KOPT-K1 (cell line): ENCODE measurements around the gene EML6.

ENCODE experiments used
- H3K27ac ChIP-seq: fragments of 200-600 bp; sonication (generic); 2 replicates; pipeline ENCODE4 v1.5.1; 2016; ENCODE audit warnings: antibody characterized with exemption, mild to moderate bottlenecking, low read depth, low read length; ENCODE audit not compliant: poor library complexity, severe bottlenecking
- H3K36me3 ChIP-seq: fragments of 200-600 bp; sonication (generic); 2 replicates; pipeline ENCODE4 v1.5.1; 2017; ENCODE audit warnings: antibody characterized with exemption, mild to moderate bottlenecking, low read length, moderate library complexity; ENCODE audit not compliant: insufficient read depth
- H3K9me3 ChIP-seq: fragments of 200-600 bp; sonication (generic); 2 replicates; pipeline ENCODE4 v1.5.1; 2017; ENCODE audit warnings: antibody characterized with exemption, low read length, mild to moderate bottlenecking; ENCODE audit not compliant: insufficient read depth, poor library complexity, severe bottlenecking

The EML6 gene

DNA sequence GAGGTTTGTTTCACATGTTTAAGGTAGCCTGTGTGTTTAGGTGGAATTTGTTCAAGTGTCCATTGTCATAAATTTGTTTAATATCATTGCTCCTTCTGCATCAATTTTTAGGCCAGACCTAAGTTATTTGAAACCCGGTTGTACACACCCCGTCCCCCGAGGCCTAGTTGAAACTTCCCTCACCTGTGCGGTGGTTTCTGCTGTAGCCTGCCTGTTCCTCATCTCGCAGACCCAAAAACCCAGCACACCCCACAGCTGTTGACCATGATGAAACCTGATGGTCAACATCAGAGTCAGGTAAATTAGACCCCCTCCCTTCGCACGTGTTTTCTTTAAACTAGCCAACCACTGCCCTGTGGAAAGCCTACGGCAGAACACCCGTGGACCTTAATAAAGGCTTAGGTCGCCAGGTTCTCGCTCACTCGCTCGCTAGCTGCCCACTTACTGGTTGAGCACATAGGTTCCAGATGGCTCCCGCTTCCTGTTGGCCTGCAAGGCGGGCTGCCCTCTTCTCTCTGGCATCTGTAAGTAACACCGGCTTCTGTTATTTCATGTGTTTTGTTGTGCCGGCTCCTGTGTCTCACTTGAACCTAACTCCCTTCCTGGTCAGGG lies 64.4 kb downstream of the EML6 start:
- H3K9me3 ChIP-seq, result no peaks in the 10 kb centered on the region
- no peak overlapping the region for H3K27ac ChIP-seq
- H3K36me3 ChIP-seq, result no peaks in the 10 kb centered on the region

DNA sequence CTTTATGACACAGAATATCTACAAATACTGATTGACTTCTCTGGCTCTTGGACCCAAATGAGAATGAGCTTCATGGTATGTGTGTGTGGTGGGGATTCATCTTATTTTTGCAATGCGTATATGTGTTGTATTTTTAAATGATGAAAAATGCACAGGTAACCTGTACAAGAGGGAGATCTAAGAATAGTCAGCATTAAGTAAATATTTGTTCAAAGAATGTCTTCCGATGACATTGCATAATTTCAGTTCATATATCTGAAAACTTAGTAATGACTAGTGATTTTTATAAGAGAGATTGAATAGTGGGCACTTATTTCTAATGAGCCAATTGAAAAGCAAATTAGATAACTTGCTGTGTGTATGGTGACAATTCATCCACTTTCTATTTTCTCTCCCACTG lies 66.4 kb downstream of the EML6 start:
- Histone ChIP-seq H3K36me3 (no peaks in the 10 kb centered on the region), H3K9me3 (no peaks in the 10 kb centered on the region), H3K27ac (no peak overlapping the region)

DNA sequence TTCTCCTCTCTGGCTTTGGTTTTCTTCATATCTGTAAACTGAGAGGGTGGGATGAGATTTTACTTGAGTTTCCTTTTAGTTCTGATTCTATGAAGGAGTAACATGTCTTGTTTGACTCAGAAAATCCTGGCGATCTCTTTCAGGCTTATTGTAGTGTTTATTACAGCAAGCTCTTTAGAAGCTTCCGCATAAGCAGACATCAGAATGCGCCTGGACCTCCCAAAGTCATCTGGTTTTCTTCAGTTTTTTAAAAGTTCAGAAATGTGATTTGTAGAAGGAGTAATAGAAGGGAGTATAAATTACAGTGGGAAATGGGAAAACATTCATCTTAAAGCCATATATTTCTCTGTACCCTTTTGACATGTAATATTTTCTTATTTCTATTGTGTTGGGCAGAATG lies 68.4 kb downstream of the EML6 start:
- H3K27ac ChIP-seq, result no peak overlapping the region
- H3K9me3 ChIP-seq, result no peaks in the 10 kb centered on the region
- no peaks in the 10 kb centered on the region for H3K36me3 ChIP-seq

DNA sequence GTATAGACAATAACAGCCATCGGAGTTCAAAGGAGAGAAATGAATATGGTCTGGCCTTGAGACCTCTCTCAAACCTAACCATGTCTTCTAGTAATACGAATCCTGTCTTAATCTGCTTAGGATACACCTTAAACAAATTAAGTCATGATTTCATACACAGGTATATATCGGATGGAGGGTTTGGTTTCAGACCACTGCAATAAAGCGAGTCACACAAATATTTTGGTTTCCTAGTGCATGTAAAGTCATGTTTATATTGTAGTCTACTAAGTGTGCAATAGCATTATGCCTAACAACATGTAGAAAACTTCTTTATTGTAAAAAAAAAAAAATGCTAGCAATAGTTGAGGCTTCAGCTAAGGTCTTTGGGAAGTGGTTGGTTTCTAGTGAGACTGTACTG lies 73.8 kb downstream of the EML6 start:
- Histone ChIP-seq H3K9me3 (no peaks in the 10 kb centered on the region), H3K36me3 (no peaks in the 10 kb centered on the region), H3K27ac (no peak overlapping the region)

DNA sequence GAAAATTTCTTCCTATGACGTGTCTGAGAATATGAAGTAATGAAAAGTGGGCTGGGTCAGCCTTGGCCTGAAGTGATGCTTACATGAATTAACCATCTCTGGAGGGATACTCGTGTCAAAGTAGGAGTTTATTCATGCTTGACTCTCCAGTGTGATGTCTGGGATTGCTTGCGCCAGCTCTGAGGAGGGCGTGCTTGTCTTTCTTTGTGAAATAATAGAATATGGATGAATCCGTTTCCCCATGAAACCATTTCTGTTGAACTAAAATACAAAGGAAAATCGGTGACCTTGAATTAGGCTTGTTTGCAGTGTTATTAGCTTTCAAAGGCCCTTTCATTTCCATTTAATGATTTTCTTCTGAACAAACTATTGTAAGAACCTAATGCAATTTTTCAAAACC lies 77.9 kb downstream of the EML6 start:
- Histone ChIP-seq H3K27ac (no peak overlapping the region), H3K36me3 (no peaks in the 10 kb centered on the region), H3K9me3 (peaks cover 8% of the 10 kb centered on the region)

DNA sequence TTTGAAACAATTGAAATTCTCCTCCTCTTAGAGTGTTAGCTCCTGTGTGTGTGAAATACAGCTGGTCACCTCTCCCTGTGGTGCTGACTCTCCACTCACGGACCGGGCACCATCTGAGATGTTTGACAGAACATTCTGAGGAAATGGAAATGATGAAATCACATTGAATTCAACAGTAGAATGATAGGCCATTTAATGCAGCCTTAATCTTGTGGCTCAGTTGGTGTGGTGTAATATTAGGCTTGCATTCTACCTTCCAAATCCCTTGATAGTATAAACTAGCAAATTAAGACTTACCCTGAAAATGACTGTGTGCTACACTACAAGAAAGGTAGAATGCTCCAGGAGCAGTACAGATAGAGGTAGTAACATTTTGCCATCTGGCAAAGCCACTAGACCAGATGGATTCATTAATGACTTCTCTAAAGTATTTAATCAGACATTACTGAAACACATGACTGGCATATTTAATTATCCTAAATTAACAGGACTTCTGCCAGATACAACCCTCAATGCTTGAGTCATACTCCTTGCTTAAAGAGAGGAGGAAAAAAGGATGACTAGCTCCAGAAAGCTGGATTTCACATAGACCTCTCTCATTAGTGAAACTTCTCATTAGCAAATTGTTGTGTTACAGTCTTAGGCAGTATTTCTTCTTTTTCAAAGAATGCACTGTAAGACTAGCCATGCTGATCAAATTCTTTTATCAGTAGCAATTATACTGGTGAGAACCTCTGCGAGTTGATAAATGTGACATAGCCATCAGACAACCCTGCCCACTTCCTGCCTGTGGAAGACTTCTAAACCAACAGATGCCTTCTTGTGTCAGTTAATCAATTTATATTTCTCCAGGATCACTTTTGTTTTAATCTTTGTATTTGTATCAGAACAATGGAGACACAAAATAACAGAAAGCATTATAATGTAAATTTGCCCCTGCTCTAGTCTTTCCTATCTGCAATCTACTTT lies 80.6 kb downstream of the EML6 start:
- Histone ChIP-seq H3K9me3 (peaks cover 8% of the 10 kb centered on the region), H3K36me3 (no peaks in the 10 kb centered on the region), H3K27ac (no peak overlapping the region)

DNA sequence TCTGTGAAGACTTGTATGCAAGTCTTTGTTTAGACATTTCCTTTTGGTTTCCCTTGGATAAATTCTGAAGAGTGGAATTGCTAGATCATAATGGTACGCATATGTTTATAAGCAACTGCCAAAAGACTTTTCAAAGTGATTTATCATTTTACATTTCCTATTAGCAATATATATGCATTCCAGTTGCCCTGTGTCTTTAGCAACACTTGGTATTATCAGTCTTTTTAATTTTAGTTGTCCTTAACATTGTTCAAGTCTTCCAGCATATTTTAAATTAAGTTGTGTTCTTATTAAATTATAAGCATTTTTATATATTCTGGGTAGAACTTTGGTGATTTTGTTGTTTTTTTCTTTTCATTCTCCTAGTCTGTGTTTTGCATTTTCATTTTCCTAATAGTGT lies 81.8 kb downstream of the EML6 start:
- peaks cover 8% of the 10 kb centered on the region for H3K9me3 ChIP-seq
- no peaks in the 10 kb centered on the region for H3K36me3 ChIP-seq
- H3K27ac ChIP-seq, result no peak overlapping the region

DNA sequence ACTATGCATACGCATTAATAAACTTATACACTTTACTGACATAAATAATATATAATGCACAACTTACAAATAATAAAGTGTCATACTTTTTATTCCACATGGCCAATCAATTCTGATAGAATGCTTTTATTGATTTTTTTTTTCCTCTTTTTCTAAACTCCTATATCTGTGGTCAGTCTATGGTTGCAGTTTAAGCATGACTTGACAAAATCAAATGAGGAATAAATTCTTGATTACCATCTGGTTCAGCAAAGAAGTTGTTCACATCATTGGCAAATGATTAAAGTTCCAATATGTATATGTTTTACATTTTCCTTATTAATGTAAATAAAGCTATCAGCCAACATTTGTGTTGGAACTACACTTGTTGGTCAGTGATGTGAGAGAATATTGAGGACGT lies 83.5 kb downstream of the EML6 start:
- Histone ChIP-seq H3K27ac (no peak overlapping the region), H3K36me3 (no peaks in the 10 kb centered on the region), H3K9me3 (peaks cover 8% of the 10 kb centered on the region)

DNA sequence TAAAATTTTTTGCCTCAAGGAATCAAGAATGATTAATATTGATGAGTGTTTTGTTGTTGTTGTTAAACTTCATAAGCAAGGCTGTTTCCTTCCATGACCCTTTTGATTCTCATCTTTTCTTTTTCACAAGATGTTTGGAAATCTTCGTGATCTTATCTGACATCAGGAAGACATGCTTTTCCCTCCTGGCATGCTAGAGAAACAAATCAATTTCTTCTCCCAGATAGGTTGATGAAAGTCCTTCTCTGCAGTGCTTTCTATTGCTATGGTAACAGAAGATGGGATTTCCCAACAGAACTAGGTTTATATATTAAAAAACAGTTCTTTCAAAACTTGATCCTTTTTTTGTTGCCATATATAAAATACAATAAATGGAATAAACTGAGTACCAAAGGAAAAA lies 85.2 kb downstream of the EML6 start:
- Histone ChIP-seq H3K27ac (no peak overlapping the region), H3K36me3 (no peaks in the 10 kb centered on the region), H3K9me3 (peaks cover 8% of the 10 kb centered on the region)

DNA sequence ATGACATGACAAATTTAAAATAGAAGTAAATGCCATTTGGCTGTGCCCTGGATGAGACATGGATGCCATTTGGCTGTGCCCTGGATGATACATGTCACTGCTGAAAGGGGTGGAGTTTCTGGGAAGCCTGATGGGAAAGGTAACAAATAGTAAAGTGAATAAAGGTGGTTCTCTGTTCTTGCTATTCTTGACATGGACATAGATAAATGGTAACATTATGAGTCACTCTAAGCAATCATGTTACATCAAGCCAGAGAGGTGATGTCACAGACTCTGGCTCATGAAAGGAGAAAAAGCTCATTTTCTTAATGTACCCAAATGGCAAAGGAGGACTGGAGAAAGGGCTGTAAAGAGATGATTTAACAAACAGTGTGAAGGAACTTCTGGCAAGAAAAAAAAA lies 86.4 kb downstream of the EML6 start:
- Histone ChIP-seq H3K27ac (no peak overlapping the region), H3K36me3 (no peaks in the 10 kb centered on the region), H3K9me3 (peaks cover 8% of the 10 kb centered on the region)

DNA sequence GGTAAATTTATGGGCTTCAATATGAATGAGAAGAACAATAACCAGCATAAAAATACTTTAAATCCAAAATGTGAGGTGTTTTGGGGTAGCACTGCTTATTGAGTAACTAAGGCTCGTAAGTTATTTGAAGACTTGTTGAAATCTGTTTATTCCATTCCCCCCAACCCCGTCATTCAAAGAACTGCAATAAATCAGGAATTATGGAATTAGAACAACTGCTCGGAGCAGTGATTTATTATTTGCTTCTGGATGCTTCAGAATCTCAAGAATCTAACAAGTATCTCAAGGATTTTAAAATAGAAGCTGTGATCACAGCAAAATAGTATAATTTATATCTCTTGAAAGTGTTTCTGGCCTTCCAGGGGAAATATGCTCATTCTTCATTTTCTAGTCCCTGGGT lies 86.8 kb downstream of the EML6 start:
- H3K36me3 ChIP-seq, result no peaks in the 10 kb centered on the region
- H3K27ac ChIP-seq, result no peak overlapping the region

DNA sequence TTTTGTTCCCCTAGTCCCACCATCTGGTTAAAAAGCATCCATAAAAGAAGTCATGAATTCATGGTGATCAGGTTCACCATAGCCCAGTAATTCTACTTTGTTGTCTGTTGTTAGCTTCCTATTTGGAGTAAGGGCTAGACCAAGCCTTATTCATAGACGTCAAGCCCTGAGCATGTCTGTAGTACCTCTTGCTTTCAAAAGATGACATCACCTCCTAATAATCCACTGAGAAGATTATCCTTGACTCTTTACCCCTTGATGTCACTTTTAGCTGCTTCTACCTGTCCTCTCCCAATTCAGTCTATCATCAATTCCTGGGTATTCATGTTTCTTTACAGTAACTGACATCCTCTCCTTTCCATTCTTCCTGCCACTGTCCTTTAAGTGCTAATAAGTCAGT lies 90.1 kb downstream of the EML6 start:
- Histone ChIP-seq H3K9me3 (no peaks in the 10 kb centered on the region), H3K36me3 (no peaks in the 10 kb centered on the region), H3K27ac (no peak overlapping the region)

More for the DNA sequence above, 86.8 kb downstream of the EML6 start:
- H3K9me3 ChIP-seq, result peaks cover 4% of the 10 kb centered on the region

DNA sequence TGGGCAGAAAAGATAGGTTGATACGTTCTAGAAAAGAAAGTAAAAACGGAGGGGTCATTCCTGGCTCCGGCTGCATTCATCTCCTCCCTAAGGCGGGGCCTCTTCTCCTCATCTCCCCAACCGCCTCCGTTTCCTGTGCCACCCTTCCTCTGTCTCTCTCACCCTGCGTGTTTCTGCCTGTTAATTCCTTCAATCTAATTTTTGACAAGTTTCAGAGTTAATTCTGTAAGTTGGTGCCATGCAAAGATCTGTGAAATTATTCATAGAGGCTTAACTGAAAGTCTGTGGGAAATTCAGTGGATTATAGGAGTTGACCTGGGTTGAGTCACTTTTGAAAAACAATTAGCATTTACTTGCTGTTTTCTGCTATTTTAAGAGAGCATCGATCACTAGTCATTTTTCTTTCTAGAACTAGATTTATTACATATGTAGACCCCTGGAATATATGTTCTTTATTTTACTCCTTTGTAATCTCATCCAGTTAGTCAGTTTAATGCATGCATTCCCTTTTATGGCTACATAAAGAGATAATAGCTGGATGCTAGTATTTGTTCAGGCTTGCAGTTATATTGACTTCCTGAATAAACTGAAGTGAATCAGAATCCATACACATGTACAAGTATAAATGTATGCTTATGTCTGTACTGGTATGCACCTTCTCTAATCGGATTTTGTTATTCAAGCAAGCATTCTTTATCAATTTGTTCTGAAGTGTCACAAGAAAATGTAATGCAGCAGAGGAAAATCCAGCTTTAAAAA lies 91.1 kb downstream of the EML6 start:
- Histone ChIP-seq H3K27ac (no peak overlapping the region), H3K9me3 (no peaks in the 10 kb centered on the region), H3K36me3 (no peaks in the 10 kb centered on the region)

DNA sequence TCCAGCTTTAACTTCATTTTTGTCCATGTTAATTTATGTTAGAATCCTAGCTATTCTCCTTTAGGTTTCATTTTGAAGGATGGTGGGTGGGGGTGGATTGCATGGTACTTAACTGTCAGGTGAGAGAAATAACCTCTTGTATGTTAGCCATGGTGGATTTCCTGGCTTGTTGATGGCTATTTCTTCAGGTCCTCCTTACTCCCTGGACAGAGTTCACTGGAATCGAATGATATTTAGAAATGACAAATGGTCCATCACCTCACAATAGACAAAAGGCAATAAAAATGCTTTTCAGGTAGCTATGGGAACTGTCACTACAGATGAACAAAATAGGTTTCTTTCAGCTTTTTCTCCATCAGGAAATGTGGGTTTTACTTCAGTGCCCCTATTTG lies 91.7 kb downstream of the EML6 start:
- Histone ChIP-seq H3K36me3 (no peaks in the 10 kb centered on the region), H3K27ac (no peak overlapping the region), H3K9me3 (no peaks in the 10 kb centered on the region)

DNA sequence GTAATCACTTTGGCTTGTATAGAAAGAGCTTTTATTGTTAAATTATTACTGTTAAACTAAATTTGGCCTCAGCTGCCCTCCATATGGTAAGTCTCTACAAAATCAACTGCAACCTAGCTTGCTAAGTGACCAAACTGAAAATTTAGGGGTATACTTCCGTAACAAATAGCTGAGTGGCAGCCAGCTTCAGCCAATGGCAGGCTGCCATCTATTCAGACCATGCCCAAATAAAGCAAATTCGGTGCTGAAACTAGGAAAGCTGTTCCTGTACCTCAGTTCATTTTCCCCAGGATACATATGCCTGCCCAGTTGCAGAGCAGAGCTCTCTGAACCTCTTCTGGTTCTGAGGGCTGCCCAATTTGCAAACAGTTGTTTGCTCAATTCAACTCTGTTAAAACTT lies 94.8 kb downstream of the EML6 start:
- no peak overlapping the region for H3K27ac ChIP-seq
- H3K36me3 ChIP-seq, result no peaks in the 10 kb centered on the region
- H3K9me3 ChIP-seq, result no peaks in the 10 kb centered on the region
